Mucosa of gallbladder (tissue), 1 donor: Measurements from ENCODE around the gene AGGF1. TPM values are rescaled to one million over a fixed set of nuclear protein-coding genes. Genes with fewer than 3 reads are reported as not detected.
"Not testable (repeated sequence)": the region's sequence is repeated elsewhere in the genome, so short reads cannot be mapped to it uniquely, and the experiment has no call there.

Experiments used
- DNase-seq: peaks from one replicate; pipeline ENCODE4 v3.0.0-alpha.2; 2020; ENCODE audit warnings: low spot score
- total RNA-seq: library from RNA; stranded (reverse); gene quantifications from one replicate; pipeline ENCODE4 v1.2.1, GENCODE V29; 2021
- donor health status: DM: no; HTN: no; CAD: no.

AGGF1 gene, protein sequence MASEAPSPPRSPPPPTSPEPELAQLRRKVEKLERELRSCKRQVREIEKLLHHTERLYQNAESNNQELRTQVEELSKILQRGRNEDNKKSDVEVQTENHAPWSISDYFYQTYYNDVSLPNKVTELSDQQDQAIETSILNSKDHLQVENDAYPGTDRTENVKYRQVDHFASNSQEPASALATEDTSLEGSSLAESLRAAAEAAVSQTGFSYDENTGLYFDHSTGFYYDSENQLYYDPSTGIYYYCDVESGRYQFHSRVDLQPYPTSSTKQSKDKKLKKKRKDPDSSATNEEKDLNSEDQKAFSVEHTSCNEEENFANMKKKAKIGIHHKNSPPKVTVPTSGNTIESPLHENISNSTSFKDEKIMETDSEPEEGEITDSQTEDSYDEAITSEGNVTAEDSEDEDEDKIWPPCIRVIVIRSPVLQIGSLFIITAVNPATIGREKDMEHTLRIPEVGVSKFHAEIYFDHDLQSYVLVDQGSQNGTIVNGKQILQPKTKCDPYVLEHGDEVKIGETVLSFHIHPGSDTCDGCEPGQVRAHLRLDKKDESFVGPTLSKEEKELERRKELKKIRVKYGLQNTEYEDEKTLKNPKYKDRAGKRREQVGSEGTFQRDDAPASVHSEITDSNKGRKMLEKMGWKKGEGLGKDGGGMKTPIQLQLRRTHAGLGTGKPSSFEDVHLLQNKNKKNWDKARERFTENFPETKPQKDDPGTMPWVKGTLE
- 23.4 TPM for total RNA-seq

DNA sequence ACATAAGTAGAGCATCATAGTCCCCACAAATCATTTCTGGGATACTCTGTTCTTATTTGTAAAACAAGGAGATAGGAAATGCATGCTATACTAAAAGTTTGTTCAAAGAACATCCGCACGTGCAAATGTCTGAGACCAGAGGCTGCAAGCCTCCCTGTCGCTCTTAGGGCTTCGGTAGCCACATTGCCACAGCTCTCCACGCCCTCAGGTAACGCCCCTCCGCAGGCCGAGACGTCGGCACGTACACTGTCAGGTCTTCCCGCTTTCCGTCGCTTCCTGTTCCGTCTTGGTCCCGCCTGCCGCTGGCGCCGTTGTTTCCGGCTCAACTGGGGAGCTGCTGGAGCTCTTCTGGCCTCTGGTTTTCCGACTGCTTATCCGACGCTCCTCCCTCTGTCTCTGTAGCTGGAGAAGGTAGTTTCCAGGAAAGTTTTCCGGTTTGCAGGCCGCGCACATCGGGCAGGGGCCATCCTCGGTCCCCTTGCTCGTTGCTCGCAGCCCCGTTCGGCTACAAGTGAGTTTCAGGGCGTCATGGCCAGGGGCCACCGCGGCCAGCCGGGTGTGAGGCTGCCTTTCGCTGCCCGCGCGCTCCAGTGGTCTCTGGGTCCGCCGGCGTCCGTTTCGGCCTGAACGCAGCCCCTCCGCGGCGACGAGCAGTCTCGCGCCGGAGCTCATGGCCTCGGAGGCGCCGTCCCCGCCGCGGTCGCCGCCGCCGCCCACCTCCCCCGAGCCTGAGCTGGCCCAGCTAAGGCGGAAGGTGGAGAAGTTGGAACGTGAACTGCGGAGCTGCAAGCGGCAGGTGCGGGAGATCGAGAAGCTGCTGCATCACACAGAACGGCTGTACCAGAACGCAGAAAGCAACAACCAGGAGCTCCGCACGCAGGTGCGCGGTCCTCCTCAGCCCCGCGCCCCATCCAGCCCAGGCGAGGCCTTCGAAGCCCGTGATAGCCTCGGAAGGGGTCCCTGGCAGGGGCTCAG lies at the start of gene AGGF1:
Gene AGGF1, plus strand, starts transcription at position 308 of the 975 bp plus-strand sequence. Its CDS starts 363 bp downstream, at position 671.
- DNase-seq, result peak; percentile 94

DNA sequence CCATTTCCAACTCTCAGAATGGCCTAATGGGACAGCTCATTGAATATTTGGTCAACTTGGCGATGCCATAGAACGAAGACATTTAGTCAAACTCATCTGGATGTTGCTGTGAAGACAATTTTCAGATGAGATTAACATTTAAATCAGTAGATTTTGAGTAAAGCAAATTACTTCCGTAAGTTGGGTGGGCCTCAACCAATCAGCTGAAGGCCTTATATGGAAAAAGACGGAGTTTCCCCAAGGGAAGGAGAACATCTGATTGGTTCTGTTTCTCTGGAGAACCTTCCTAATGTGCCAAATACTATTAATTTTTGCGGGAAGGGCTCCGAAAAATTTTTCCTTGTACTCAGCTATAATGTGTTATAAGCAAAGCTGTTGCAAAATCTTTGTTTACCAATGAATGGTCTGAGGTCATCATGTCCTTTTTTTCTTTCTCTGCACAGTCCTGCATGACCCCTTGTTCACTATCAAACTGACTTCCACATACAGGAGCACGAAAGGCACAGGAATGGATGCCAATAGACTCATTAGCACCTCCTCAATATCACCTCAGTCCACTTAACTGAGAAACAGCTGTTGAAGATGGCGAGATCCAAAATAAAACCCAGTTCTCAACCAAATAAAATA lies 49.6 kb upstream of the AGGF1 start:
- no peak for DNase-seq

DNA sequence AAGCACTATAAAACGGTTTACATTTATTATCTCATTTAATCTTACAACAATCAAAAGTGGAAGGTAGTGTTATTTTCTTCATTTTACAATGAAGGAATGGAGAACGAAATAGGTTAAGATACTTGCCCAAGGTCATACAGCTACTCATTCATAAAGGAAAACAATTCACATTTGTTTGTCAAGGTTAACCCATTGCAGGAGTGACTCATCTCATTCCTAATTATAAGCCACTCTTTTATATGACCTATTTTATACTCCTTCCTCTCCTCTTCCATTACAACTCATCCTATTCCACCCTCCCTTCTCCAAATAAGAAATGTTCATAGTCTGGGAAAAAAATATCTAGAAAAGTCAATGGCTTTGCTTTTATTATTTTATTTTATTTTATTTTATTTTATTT lies 47.8 kb upstream of the AGGF1 start:
- no peak for DNase-seq

DNA sequence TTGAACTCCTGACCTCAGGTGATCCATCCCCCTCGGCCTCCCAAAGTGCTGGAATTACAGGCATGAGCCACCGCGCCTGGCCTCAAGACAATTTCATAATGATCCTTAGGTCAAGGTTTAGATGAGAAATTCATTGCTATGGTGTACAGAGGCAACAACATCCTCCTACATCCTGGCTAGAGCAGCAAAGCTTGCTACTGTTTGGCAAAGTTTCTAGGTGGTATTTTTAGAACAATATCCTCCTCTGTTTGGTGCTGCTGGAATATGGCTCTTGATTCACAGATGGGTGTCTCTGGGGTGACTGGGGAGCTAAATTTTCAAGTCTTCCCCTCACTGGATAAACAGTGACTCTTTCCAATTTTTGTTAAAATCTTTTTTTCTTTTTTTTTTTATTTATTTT lies 46.7 kb upstream of the AGGF1 start:
- no peak for DNase-seq

DNA sequence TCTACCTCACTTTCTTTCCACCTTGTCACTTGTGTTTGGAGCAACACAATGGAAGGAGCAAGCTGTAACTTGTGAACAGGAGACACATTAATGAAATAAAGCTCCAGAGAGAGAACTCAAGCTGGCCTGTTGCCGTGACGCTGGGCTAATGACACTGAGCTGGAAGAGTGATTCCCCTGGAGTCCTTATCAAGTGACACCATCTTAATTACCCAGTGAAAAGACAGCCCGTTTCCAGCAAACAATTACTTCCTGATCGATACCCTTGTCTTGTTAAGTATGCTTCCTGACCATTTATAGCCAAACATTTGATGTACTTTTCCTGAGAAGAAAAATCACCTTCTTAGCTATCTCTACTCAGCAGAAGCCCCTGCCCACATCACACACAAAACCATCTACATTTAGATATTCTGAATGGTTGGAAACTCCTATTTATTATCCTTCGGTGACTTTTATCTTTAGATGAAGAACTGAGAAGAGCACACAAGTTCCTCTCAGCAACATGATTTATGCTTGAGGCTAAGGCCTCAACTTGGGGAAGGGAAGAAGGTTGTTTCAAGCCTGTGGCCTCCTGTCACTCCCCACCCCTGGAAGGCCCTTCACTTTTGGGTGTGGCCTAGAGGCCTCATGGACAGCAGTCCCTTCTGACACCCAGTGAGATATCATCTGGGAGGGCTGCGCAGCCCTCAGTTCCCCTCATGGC lies 43.2 kb upstream of the AGGF1 start:
- DNase-seq, result peak; percentile 15

DNA sequence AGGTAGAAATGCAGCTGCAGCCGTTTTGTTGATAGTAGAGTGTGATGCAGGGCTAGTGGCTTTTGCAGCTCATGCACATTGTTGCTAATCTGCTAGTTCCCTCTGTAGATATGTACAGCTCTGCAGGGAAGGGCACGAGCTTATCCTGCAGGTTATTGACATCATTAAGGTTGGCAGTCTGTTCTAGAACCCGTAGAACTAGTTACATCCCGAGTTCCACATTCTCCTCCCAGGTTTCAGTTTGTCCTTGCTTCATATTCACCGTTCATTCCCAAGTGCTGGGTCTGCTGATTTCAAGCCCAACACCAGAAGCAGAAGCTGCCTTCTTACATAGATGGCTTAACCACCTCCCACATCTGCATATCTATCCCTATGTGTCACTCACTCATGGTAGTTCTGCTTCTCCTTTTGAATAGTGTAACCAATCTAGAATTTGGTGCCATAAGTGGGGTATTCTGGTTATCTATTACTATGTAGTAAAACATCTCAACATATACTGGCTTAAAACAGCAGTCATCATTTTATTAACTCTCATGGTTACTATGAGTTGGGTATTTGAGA lies 39.2 kb upstream of the AGGF1 start:
- DNase-seq, result no peak

DNA sequence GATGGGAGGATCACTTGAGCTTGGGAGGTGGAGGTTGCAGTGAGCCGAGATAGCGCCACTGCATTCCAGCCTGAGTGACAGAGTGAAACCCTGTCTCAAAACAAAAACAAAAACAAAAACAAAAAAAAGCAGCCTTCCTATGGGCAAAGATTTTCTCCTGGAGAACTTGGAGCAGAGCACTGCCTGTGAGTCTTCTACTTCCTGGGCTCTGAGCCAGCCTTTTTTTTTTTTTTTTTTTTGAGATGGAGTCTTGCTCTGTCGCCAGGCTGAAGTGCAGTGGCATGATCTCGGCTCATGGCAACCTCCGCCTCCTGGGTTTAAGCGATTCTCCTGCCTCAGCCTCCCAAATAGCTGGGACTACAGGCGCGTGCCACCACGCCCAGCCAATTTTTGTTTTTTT lies 36.8 kb upstream of the AGGF1 start:
- DNase-seq, result not testable (repeated sequence)

DNA sequence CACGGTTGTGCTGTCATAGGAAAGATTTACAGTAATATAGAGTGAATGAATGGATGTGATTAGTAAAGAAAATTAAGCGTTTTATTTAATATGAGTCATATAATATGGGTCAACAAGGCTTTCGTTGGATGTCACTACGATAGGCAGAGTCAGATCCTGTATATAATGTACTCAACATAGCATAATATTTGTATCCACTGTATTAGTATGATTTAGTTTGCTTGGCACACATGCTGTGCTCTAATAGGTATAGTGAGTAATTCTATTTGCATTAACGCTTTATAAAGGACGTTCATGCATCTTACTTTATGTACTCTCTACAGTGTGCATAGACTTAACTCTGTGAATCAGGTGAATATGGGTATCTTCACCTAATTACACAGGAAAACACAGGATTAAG lies 35.9 kb upstream of the AGGF1 start:
- DNase-seq, result no peak

DNA sequence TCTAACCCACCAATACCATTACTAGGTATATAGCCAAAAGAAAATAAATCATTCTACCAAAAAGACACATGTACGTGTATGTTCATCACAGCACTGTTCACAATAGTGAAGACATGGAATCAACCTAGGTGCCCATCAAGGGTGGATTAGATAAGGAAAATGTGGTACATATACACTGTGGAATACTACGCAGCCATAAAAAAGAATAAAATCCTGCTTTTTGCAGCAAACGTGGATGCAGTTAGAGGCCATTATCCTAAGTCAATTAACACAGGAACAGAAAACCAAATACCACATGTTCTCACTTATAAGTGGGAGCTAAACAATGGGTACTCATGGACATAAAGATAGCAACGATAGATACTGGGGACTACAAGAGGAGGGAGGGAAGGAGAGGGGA lies 32.0 kb upstream of the AGGF1 start:
- DNase-seq, result not testable (repeated sequence)

DNA sequence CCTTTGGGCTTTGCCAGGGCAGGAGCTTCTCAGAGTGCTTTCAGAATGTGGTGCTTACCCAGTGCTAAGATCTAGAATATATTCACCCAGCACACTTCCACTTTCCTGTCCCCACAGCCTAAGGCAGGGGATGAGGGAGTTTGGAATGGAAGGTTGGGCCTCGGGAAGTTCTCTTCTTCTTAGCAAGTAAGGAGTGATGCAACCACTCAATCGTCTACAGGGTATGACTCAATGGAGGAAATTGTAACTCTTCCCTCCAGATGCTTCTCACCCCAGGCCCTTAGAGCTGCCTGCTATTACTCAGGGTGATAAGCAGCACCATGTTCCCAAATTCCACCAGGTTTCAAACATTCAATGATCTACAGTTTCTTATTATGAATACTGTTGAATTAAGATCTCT lies 30.8 kb upstream of the AGGF1 start:
- DNase-seq, result no peak

DNA sequence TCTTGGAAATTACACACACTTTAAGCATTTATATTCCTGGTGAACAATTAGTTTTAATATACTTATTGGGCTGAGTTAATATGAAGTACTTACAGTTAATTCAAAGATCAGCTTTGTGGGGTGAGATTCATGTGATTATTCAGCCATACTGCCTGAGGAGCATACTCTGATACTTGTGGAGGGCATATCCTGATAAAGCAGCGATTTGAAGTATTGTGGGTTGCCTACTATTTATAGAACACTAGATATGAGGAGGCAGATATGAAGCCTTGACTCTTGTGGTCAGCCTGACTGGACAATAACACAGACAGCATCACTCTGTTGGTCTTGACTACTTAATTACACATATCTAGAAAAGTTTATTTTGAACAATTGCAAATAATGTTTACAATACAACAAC lies 27.0 kb upstream of the AGGF1 start:
- DNase-seq, result no peak

DNA sequence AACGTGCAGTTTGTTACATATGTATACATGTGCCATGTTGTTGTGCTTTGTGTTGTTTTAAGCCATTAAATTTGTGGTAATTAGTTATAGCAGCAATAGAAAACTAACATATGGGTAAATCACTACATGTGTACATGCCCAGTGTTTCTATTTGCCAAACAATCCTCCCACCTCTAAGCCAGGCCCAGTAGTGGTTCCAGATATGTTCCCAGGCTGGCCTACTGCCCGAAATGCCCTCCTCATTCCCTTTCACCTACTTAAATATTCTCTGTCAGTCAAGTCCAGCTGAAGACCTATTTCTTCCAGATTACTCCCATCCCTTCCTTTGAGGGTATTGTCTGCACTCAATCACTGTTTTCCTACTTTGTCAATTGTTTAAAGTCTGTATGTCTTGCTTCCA lies 24.1 kb upstream of the AGGF1 start:
- DNase-seq, result no peak

DNA sequence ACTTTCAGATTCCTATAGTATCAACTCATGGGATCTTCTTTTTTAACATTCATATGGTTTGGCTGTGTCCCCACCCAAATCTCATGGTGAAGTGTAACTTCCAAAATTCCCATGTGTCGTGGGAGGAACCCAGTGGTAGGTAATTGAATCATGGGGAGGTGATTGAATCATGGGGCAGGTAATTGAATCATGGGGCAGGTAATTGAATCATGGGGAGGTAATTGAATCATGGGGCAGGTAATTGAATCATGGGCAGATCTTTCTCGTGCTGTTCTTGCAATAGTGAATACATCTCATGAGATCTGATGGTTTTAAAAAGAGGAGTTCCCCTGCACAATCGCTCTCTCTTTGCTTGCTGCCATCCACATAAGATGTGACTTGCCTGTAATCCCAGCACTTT lies 21.8 kb upstream of the AGGF1 start:
- DNase-seq, result no peak

DNA sequence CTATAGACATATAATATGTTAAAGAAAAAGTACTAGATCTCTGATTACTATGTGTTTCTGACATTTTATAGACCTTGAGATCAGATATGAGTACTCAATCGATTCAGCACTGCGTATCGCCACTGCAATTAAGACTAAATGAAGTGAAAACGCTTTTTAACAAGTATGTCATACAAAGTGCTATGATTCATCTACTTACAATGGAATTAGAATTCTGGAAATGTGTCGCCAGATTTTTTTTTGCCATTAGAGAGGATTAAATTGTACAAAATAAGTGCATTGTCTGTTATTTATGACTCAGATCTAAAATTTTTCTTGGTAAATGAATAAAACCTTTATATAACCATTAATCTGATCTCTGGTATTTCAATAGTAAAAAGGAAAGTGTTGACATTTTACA lies 20.0 kb upstream of the AGGF1 start:
- DNase-seq, result no peak

DNA sequence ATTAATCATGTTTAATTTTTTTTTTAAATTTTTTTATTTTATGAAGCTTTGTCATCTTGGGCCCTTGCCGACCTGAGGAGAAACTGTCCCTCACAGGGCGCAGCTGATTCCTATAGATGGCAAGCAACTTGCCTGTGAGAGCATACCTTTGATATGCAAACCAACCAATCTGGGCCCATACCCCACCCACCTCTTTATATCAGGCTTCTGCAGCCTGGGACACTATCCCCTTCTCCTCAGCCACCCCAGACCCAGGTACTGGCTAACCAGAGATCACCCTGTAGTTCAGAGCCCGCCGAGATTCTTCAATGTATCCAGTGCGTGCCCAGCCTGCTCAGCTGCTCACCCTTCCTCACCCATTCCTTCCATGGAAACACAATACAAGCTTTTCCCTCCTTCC lies 18.7 kb upstream of the AGGF1 start:
- DNase-seq, result no peak

DNA sequence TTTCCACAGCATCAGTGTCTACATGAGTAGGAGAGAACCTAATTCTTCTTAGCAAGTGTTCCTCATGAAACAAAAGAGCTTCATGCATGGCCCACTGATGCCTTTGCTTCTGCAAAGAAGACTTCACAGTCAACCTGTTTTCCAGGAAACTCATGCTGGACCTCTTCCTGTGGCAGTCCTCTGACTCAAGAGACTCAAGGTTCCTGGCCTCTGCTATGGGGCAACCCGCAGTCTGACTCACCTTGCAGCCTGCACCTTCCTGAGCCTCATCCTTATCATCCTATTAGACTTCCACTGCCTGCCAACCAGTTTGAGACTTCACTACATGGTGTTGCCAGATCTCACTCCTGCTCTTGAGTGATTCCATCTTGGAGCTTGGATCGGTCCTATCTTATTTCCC lies 17.6 kb upstream of the AGGF1 start:
- DNase-seq, result no peak

DNA sequence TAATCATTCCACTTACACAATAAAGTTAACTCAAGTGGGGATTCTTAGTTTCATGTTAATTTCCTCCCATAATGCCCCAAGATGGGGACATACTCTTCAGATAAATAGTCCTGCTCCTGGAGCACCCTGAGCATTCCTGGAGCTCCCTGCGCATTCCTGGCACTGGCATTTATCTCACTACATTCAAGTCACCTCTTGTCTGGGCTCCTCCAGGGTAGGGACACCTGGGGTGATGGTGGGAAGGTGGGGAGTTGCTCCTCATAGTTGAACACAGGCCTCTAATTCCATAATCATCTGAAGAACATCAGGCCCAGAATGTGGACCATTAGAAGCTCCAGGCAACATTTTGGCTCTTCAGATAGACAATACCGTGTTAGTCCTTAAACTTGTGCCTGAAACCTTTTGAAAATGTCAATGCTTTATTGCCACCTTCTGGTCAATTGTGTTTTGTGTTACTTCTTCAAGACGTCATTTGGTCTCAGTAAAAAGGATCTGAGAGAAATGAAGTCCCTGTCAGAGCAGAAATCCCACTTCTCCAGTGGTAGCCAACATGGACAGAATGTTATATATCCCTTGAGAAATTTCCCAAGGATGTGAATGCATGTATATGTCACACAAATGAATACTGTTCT lies 14.2 kb upstream of the AGGF1 start:
- DNase-seq, result no peak

DNA sequence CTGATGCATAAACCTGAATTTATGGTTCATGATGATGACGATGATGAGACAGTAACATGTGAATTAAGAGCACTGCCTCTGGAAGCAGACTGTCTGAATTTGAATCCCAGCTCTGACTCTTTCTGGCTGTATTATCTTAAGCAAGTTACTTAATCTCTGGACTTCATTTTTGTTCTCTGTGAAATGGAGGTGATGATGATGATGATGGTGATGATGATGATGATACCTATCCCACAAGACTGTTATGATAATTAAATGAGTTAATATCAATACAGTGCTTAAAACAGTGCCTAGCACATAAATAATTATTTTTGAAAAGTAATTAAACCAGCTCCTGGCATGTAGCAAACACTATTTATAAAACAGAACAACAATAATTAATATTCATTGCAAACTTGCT lies 13.2 kb upstream of the AGGF1 start:
- DNase-seq, result no peak

DNA sequence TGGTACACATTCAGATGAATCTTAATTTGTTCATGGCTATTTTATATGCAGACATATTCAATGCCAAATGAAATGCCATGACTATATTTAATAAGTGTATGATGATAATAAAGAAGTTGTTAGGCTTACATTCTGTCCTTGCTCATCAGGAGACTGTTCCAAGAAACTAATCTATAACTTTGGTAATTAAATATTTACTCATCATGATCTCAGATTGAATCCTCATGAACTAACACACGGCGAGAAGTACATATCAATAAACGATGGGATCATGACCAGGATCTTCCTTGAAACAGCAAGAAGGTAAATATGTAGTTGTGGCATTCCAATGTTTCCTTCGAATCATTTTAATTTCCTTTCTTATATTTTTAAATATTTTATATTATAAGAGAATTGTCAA lies 12.5 kb upstream of the AGGF1 start:
- DNase-seq, result no peak
